Glomerular endothelial cell (primary cell): ENCODE results near the gene SGSM2. TPM values are rescaled to one million over a fixed set of nuclear protein-coding genes. Genes with fewer than 3 reads are reported as not detected.

Experiments
- DNase-seq: peaks from one replicate; pipeline ENCODE4 v3.0.0-alpha.2; 2011; ENCODE audit warnings: low read depth, low spot score; ENCODE audit errors: extremely low read depth
- total RNA-seq: library from RNA; depleted of rRNA; stranded (reverse); fragments of >200 nt; gene quantifications from 2 replicates; pipeline ENCODE4 v1.2.3, GENCODE V29; 2015

The SGSM2 gene
- total RNA-seq, 1 donor from 2014 or later, result 61.4 TPM

GRCh38 chr17:2416010-2416734 lies 78.9 kb downstream of the SGSM2 start:
- DNase-seq, result no peak

GRCh38 chr17:2418572-2418971 lies 81.3 kb downstream of the SGSM2 start:
- no peak for DNase-seq

GRCh38 chr17:2419486-2419885 lies 82.2 kb downstream of the SGSM2 start:
- no peak for DNase-seq

GRCh38 chr17:2420176-2420575 lies 82.9 kb downstream of the SGSM2 start:
- DNase-seq, result no peak

- no peak for DNase-seq
Measured at GRCh38 chr17:2421315-2422147, 84.2 kb downstream of the SGSM2 start.

- DNase-seq, result no peak
Measured at GRCh38 chr17:2423271-2423670, 86.0 kb downstream of the SGSM2 start.

- no peak for DNase-seq
Measured at GRCh38 chr17:2427215-2427614, 89.9 kb downstream of the SGSM2 start.

- no peak for DNase-seq
Measured at GRCh38 chr17:2427910-2428309, 90.6 kb downstream of the SGSM2 start.

Other genes starting within 250 kb of the SGSM2 start
- 36.6 and 46.4 TPM in 2 replicates for gene SMG6, start 33.7 kb upstream of the SGSM2 start, total RNA-seq
- 8.4 and 19.7 TPM in 2 replicates for gene SRR, start 33.6 kb upstream of the SGSM2 start, total RNA-seq
- gene TSR1, start 1.0 kb upstream of the SGSM2 start, total RNA-seq, result 30.8 and 38.2 TPM in 2 replicates
- 15.1 and 15.6 TPM in 2 replicates for gene MNT, start 63.6 kb downstream of the SGSM2 start, total RNA-seq
- 20.9 and 34.2 TPM in 2 replicates for gene METTL16, start 174.4 kb downstream of the SGSM2 start, total RNA-seq